ENCODE results near the gene SRSF8. TPM values are rescaled to one million over a fixed set of nuclear protein-coding genes. Genes with fewer than 3 reads are reported as not detected.
"Not testable (repeated sequence)": the region's sequence is repeated elsewhere in the genome, so short reads cannot be mapped to it uniquely, and the experiment has no call there.

SRSF8 gene
- total RNA-seq, 1 donor from 2014 or later = 42.9 TPM

GRCh38 chr11:95103701-95104100 lies 37.0 kb downstream of the SRSF8 start:
- Histone ChIP-seq H3K4me3 (no peak overlapping the region), H3K36me3 (no peaks in the 10 kb centered on the region), H3K4me1 (peaks cover 9% of the 10 kb centered on the region), H3K27me3 (ENCODE audit: low read depth) (no peaks in the 10 kb centered on the region), H3K9me3 (no peaks in the 10 kb centered on the region), H3K27ac (no peak overlapping the region)
- TF ChIP-seq CTCF (IDR thresholded peaks at IDR 0.05) = no peak
- intact Hi-C loops (cut with DNase I) = no loop called here
- ATAC-seq (no peak), DNase-seq (no peak)

- no peak overlapping the region for H3K27ac ChIP-seq
- TF ChIP-seq CTCF (IDR thresholded peaks at IDR 0.05) = no peak
- intact Hi-C loops (cut with DNase I) = no loop called here
- ATAC-seq (no peak), DNase-seq (no peak)
- H3K27me3 ChIP-seq (ENCODE audit: low read depth) = no peaks in the 10 kb centered on the region
- H3K36me3 ChIP-seq = peaks cover under 1% of the 10 kb centered on the region
- peaks cover 14% of the 10 kb centered on the region for H3K4me1 ChIP-seq
- H3K4me3 ChIP-seq = no peak overlapping the region
- H3K9me3 ChIP-seq = no peaks in the 10 kb centered on the region
Measured at GRCh38 chr11:95104121-95104830, 37.6 kb downstream of the SRSF8 start.

GRCh38 chr11:95104856-95105255 lies 38.1 kb downstream of the SRSF8 start:
- Histone ChIP-seq H3K36me3 (peaks cover 7% of the 10 kb centered on the region), H3K27ac (no peak overlapping the region), H3K4me1 (peaks cover 20% of the 10 kb centered on the region), H3K27me3 (ENCODE audit: low read depth) (no peaks in the 10 kb centered on the region), H3K4me3 (no peak overlapping the region), H3K9me3 (no peaks in the 10 kb centered on the region)
- TF ChIP-seq CTCF (IDR thresholded peaks at IDR 0.05) = no peak
- DNase-seq (no peak), ATAC-seq (no peak)
- intact Hi-C loops (cut with DNase I) = no loop called here

- no peak for TF ChIP-seq CTCF (IDR thresholded peaks at IDR 0.05)
- no peaks in the 10 kb centered on the region for H3K9me3 ChIP-seq
- H3K27ac ChIP-seq = peak overlapping the region; percentile 82
- peaks cover 7% of the 10 kb centered on the region for H3K36me3 ChIP-seq
- no peaks in the 10 kb centered on the region for H3K27me3 ChIP-seq (ENCODE audit: low read depth)
- DNase-seq (no peak), ATAC-seq (peak; percentile 67 to 73)
- intact Hi-C loops (cut with DNase I) = no loop called here
- H3K4me3 ChIP-seq = no peak overlapping the region
- H3K4me1 ChIP-seq = peaks cover 24% of the 10 kb centered on the region
Measured at GRCh38 chr11:95108159-95108611, 41.5 kb downstream of the SRSF8 start.

GRCh38 chr11:95108671-95109551 lies 42.2 kb downstream of the SRSF8 start:
- Histone ChIP-seq H3K36me3 (peaks cover 7% of the 10 kb centered on the region), H3K27me3 (ENCODE audit: low read depth) (no peaks in the 10 kb centered on the region), H3K4me3 (no peak overlapping the region), H3K9me3 (no peaks in the 10 kb centered on the region), H3K27ac (peak overlapping the region; percentile 82), H3K4me1 (peaks cover 24% of the 10 kb centered on the region)
- DNase-seq (no peak), ATAC-seq (peak; percentile 47 to 57)
- intact Hi-C loops (cut with DNase I) = no loop called here
- no peak for TF ChIP-seq CTCF (IDR thresholded peaks at IDR 0.05)

GRCh38 chr11:95111471-95111870 lies 44.8 kb downstream of the SRSF8 start:
- H3K27me3 ChIP-seq (ENCODE audit: low read depth); H3K4me3 ChIP-seq; H3K27ac ChIP-seq; DNase-seq; H3K9me3 ChIP-seq; ATAC-seq; intact Hi-C loops (cut with DNase I); H3K36me3 ChIP-seq: not testable (repeated sequence)
- peaks cover 24% of the 10 kb centered on the region for H3K4me1 ChIP-seq
